Fibroblast of the aortic adventitia (primary cell): Measurements from ENCODE around the gene ZNF536. TPM values are rescaled to one million over a fixed set of nuclear protein-coding genes. Genes with fewer than 3 reads are reported as not detected.

Experiments used
- DNase-seq: peaks from one replicate; pipeline ENCODE4 v3.0.0-alpha.2; 2010; ENCODE audit warnings: low read depth
- H3K4me3 ChIP-seq: 2 replicates; pipeline ENCODE4 v1.5.1; 2011; ENCODE audit warnings: low read depth, mild to moderate bottlenecking, control low read depth, low read length, moderate library complexity
- total RNA-seq: library from RNA; depleted of rRNA; stranded (reverse); fragments of >200 nt; gene quantifications from 2 replicates; pipeline ENCODE4 v1.2.3, GENCODE V29; 2012; ENCODE audit warnings: low replicate concordance
- TF ChIP-seq, protein P1 (sequence below): IDR thresholded peaks from 2 replicates; pipeline ENCODE4 v1.5.1; 2011; ENCODE audit warnings: mild to moderate bottlenecking, low read length, control low read depth, inconsistent platforms; ENCODE audit not compliant: insufficient read depth

The ZNF536 gene
- total RNA-seq, 1 donor, result 0.90 TPM

DNA sequence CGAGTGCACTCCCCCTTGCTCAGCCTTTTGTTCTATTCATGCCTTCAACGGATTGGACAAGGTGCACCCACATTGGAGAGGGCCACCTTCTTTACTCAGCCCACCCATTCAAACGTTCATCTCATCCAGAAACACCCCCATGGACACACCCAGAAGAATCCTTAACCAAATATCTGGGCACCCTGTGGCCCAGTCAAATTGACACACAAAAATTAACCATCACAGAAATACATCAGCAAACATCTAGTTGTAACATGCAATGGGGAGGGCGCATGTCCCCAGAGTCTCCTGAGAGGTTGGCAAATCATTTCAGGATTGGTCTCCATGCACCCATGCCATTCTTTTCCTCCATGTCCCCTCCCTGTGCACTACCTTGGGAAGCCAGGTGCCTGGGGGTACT lies 167.1 kb downstream of the ZNF536 start:
- no peak overlapping the region for H3K4me3 ChIP-seq
- TF ChIP-seq, protein P1, sequence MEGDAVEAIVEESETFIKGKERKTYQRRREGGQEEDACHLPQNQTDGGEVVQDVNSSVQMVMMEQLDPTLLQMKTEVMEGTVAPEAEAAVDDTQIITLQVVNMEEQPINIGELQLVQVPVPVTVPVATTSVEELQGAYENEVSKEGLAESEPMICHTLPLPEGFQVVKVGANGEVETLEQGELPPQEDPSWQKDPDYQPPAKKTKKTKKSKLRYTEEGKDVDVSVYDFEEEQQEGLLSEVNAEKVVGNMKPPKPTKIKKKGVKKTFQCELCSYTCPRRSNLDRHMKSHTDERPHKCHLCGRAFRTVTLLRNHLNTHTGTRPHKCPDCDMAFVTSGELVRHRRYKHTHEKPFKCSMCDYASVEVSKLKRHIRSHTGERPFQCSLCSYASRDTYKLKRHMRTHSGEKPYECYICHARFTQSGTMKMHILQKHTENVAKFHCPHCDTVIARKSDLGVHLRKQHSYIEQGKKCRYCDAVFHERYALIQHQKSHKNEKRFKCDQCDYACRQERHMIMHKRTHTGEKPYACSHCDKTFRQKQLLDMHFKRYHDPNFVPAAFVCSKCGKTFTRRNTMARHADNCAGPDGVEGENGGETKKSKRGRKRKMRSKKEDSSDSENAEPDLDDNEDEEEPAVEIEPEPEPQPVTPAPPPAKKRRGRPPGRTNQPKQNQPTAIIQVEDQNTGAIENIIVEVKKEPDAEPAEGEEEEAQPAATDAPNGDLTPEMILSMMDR, result no peak
- DNase-seq, result no peak

DNA sequence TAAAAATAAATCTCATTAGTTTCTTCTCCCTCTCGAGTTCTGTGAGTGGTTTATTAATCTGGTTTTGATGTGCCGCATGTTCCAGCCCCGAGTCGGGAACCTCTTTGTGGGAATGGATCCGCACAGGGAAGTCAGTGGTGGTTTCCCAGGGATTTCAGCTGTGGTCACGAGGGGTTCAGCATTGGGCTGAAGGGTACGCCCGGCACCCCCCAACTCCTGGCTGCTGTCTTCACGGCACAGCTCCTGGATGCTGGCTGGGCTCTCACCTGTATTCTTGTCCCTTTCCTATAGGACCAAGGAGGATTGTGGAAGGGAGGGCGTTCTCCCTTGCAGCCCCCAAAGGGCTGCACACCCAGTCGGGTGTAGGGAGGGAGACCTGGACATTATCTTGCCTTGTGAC lies 167.8 kb downstream of the ZNF536 start:
- TF ChIP-seq, protein P1, result no peak
- DNase-seq, result no peak
- H3K4me3 ChIP-seq, result no peak overlapping the region

DNA sequence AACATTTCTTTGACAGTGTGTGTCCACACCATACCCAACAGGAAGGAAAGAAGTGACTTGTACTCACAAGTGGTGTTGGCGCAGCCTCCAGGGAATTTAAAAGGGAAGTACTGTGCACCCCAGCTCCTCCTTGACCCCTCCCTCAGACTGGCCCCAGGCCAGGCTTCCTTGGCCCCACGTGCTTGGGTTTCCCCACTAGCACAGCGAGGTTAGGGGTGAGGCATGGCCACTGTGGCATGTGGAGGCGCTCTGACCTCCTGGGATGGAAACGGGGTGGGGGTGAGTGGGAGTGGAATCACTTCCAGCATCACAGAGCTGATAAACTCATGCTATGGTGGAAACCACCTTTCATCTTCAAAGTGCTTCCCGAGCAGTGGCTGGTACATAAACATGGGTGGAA lies 168.6 kb downstream of the ZNF536 start:
- DNase-seq, result no peak
- no peak overlapping the region for H3K4me3 ChIP-seq
- TF ChIP-seq, protein P1, result no peak

DNA sequence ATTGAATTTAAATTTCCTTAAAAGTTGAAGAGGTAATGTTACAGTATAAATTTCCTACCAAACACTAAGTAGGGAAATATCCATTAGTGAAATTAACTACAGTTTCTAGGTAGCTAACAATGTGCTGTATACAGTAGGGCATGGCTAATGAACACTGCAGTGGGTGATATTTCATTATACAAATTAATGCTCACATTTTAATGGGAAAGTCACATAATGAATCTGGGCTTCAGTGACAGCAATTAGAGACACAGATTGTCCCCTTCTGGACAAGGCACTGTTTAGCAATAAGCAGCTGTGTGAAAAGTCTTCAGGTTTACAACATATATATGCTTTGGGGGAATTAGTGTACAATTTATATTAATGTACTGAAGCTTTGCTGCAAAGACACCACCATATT lies 169.4 kb downstream of the ZNF536 start:
- H3K4me3 ChIP-seq, result no peak overlapping the region
- no peak for DNase-seq
- TF ChIP-seq, protein P1, result no peak

DNA sequence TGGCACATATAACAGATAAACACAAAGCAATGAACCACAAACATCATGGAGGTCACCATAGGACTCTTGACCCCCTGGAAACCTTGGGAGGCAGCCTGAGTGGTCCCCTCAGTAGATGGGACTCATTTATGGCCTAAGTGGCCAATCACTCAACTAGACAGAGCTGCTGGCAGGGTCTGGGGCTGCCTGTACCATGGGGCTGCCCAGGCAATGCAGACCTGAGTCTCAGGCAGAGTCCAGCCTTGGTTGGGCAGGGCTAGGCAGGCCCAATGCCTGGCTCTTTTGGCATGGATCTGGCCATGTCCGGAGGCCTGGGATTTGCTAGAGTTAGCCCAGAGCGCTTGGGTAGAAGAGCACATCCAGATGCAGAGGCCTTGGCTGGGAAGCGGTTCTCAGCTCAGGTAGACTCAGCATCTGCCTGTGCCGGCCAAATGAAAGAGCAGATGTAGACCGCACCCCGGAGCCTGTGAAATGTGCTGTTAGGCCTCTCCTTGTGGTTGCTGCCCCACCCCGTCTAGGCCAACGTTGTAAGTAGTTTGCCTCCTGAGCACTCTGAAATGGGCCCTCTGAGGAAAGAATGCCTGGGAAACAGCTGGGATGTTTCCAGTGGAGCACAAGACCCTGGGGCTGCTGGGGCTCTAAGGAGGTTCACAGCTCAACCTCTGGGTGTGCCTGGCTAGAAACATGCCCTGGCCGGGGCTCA lies 171.2 kb downstream of the ZNF536 start:
- H3K4me3 ChIP-seq, result no peak overlapping the region
- DNase-seq, result no peak
- TF ChIP-seq, protein P1, result no peak

DNA sequence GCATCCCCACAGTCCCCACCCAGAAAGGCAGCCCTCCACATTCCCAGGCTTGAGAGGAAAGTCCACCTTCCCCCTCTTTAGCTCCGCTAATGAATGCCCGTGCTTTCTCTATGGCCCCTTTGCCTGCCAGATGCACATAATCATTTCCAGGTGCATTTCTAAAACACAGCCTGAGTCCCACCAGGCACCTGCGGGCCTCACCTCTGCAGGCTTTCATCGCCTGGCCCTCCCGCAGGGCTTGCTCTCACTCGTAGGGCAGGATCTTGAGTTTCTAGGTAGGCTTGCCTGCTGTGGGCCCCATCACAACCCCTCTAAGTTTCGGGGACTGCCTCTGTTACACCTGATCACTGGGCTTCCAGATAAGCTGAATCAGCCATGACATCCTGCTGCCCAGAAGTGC lies 173.6 kb downstream of the ZNF536 start:
- DNase-seq, result no peak
- TF ChIP-seq, protein P1, result no peak

DNA sequence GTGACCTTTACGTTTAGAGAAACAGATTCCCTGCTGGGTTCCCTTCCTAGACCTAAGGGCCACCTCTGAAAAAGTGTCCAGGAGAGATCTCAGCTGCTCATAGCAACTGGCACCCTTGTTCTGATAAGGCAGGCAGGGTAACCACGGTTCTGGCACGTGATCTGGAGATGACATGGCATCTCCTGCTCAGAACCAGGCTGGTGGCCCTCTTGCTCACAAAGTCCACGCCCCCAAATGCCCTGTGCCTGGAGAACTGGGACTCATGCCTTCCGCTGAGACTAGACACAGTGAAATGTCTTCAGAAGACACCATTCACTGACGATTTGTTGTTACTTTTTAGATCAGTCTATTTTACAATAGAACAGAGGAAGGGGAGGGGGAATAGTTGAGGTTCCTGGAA lies 174.1 kb downstream of the ZNF536 start:
- no peak overlapping the region for H3K4me3 ChIP-seq
- TF ChIP-seq, protein P1, result no peak
- DNase-seq, result no peak

More for the DNA sequence above, 173.6 kb downstream of the ZNF536 start:
- no peak overlapping the region for H3K4me3 ChIP-seq
